ENCODE measurements around the gene BICC1.

The BICC1 gene

DNA sequence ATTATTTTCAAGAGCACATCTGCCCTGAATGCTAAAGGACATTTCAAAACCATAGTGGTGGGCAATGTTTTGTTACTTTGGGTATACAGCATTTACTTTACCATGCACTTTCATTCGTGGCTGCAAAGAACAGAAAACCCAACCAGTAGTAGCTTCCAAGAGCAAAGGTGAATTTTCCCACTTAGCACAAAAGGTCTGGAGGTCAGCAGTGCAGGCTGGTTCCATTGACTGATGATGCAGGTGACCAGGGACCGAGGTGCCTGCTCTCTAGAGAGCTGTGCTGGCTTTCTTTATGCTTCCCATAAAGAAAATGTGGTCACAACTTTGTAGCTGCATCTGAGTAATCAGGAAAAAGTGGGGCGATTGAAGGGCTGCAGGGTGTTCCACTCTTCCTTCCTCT is 240.0 kb downstream of the BICC1 start:
- H3K4me3 ChIP-seq (ENCODE audit: low read length): no peak overlapping the region
- DNase-seq (ENCODE audit: low read depth): no peak
- TF ChIP-seq, protein P1, sequence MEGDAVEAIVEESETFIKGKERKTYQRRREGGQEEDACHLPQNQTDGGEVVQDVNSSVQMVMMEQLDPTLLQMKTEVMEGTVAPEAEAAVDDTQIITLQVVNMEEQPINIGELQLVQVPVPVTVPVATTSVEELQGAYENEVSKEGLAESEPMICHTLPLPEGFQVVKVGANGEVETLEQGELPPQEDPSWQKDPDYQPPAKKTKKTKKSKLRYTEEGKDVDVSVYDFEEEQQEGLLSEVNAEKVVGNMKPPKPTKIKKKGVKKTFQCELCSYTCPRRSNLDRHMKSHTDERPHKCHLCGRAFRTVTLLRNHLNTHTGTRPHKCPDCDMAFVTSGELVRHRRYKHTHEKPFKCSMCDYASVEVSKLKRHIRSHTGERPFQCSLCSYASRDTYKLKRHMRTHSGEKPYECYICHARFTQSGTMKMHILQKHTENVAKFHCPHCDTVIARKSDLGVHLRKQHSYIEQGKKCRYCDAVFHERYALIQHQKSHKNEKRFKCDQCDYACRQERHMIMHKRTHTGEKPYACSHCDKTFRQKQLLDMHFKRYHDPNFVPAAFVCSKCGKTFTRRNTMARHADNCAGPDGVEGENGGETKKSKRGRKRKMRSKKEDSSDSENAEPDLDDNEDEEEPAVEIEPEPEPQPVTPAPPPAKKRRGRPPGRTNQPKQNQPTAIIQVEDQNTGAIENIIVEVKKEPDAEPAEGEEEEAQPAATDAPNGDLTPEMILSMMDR (conservative IDR thresholded peaks at IDR 0.05; ENCODE audit: low read length): no peak

DNA sequence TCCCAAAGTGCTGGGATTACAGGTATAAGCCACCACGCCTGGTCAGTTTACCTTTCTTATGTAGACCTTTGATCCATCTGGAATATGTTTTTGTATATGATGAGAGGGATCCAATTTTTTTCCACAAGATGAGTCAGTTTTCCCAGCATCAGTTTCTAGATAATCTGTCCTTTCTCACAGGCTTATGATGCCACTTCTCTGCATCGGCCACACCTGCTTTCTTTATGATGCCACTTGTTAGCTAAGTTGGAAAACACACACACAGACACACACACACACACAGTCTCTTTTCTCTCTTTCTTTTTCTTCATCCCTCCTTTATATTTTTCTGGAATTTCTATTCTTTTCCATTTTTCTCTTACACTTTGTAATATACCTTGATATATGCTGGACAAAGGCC is 240.8 kb downstream of the BICC1 start:
- DNase-seq (ENCODE audit: low read depth): no peak
- TF ChIP-seq, protein P1 (conservative IDR thresholded peaks at IDR 0.05; ENCODE audit: low read length): no peak
- H3K4me3 ChIP-seq (ENCODE audit: low read length): no peak overlapping the region

DNA sequence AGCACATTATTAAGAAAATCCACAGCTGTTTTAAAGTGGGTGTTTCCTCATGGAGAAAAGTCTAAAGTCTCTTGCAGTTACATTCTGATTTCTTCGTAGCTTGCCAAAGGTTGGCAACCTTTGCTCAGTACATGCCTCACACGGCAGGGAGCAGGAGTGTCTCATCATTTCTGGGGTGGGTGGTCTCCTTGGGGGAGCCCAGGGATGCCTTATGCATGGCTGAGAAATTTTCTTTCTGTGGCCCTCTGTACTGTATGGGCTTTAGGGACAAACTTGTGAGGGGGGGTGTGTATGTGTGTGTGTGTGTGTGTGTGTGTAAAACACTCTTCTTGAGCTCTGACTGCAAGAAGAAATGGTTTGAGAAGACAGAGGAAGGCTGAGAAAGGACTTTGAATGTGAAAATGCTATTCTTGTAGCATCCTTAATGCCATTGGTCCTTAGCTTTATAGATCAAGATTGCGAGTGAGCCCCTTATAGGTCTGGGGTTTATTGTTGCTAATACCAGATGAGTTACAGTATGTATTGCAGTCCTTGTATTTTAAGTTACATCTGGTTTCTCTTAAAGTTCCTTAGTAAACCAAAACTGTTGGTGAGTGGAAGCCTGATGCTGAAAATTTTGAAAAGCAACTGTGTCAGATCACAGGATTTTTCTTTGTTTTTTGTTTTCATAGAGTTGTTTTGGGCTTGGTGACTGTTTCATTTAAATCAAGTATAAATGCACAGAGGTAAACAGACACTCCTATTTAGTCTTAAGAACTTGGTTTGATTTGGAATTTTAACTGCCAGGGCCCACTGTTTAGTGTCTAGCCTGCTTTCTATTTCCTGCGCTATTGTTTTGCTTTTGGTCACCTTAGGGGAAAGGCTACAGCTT is 242.0 kb downstream of the BICC1 start:
- DNase-seq (ENCODE audit: low read depth): peak; percentile 75
- TF ChIP-seq, protein P1 (conservative IDR thresholded peaks at IDR 0.05; ENCODE audit: low read length): no peak
- peak overlapping the region; percentile 19 for H3K4me3 ChIP-seq (ENCODE audit: low read length)

DNA sequence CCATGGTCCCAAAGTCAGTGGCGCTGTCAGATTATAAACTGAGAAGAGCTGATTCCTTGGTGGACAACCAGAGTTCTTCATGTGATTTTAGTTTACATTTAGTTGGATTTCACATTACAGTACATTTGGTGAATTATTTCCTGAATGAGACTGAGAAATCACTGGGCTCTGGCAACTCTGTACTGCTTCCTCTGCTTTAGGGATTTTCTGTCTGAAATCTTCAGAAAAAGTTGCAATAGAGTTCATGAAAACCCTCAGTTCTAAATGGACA is 242.6 kb downstream of the BICC1 start:
- DNase-seq (ENCODE audit: low read depth): no peak
- TF ChIP-seq, protein P1 (conservative IDR thresholded peaks at IDR 0.05; ENCODE audit: low read length): no peak
- peak overlapping the region; percentile 19 for H3K4me3 ChIP-seq (ENCODE audit: low read length)

DNA sequence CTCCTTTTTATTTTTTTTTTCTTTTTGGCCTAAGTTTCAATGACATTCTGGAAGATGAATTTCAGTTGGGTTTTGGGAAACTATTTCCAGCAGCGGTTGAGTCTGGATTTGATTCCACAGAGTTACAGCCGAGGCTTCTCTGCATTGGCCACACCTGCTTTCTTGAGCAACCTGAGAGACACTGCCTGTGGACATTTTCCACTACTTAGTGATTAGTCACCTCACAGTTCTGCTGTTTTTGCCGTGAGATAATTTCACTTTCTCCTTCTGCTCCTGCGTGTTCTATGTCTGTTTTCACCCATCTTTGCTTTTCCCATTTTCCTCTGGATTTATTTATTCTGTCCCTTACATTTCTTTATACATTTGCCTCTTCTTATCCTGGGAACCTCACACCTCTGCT is 243.0 kb downstream of the BICC1 start:
- TF ChIP-seq, protein P1 (conservative IDR thresholded peaks at IDR 0.05; ENCODE audit: low read length): no peak
- H3K4me3 ChIP-seq (ENCODE audit: low read length): peak overlapping the region; percentile 54
- DNase-seq (ENCODE audit: low read depth): peak; percentile 95

DNA sequence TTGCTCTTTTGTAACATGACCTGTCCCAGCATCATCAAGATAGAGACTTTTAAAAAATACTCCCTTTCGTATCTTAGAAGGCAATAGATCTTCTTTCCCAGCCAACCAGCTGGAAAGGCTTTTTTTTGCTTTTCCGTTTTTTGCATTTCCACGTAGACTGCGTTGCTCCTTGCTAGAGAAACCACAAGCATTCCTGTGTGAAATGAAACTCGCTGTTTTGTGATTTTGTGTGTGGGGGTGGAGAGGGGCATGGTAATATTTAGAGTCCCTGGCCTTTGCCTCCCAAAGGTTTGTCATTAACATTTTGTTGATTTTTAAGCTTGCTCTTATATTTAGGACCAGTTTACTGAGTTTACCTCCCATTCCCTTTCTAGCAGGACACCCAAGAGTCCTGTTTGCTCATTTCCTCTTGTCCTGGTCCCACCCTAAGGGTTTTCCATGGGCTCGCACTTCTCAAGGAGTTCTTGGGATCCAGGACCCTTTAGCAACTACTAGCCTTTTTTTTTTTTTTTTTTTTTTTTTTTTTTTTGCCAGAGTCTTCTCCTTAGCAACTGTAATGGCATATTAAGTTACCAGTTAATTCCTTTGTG is 243.6 kb downstream of the BICC1 start:
- TF ChIP-seq, protein P1 (conservative IDR thresholded peaks at IDR 0.05; ENCODE audit: low read length): no peak
- peak overlapping the region; percentile 54 for H3K4me3 ChIP-seq (ENCODE audit: low read length)
- DNase-seq (ENCODE audit: low read depth): peak; percentile 89

All from AG10803 (cell line).